RCC 7860 (cell line): ENCODE data around the gene STMND1.

Source experiments
- DNase-seq: peaks from one replicate; pipeline ENCODE4 v3.0.0-alpha.2; 2015; ENCODE audit warnings: low spot score
- FAIRE-seq: peaks from 2 replicates; lab custom pipeline; 2012; peaks lifted over from hg19 to GRCh38; lab: Jason Lieb, UNC

Gene STMND1

DNA sequence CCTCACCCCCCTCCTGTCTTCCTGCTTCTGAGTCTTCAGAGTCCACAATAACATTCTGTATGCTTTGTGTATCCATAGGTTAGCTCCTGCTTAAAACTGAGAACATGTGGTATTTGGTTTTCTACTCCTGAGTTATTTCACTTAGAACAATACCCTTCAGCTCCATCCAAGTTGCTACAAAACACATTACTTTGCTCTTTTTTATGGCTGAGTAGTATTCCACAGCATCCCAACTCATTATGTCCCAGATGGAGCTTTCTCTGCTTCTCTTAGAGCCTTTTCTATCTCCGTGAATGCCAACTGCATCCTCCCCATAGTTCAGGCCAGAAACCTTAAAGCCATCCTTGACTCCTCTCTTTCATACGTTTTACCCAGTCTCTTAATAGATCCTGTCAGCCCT, 55.8 kb downstream of the STMND1 start:
- FAIRE-seq (no peak), DNase-seq (no peak)

DNA sequence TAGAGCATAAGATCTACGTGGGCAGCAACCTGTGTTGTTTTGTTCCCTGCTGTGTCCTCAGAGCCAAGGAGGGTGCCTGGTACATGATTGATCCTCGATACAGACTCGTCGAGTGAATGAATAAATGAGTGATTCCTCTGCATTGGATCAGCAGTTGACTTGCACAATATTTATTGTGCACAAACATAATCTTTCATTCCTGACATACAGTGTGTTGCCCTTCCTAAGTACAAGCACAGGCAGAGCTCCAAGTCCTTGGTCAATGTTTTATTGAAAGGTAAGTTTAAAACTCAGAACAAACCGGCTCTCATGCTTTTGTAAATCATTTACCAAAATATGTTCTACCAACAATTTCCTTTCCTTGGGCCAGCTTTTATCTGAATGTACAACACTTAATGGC, 57.4 kb downstream of the STMND1 start:
- DNase-seq (no peak), FAIRE-seq (no peak)

DNA sequence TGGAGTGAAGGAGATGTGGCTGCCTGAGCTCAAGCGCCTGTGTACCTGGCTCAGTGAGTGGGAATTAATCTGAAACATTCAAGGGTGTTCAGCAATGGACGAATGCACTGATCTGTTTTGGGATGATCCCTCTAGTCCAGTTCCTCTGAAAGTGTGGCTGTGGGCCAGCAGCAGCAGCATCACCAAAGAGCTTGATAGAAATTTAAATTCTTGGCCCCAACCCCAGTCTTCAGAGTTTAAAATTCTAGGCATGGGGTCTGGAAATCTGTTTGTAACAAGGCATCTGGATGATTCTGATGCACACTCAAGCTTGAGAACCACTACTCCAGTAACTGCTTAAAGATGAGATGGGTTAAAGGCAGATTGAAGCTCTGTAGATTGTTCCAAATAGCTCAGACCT, 59.2 kb downstream of the STMND1 start:
- no peak for FAIRE-seq
- DNase-seq: no peak

DNA sequence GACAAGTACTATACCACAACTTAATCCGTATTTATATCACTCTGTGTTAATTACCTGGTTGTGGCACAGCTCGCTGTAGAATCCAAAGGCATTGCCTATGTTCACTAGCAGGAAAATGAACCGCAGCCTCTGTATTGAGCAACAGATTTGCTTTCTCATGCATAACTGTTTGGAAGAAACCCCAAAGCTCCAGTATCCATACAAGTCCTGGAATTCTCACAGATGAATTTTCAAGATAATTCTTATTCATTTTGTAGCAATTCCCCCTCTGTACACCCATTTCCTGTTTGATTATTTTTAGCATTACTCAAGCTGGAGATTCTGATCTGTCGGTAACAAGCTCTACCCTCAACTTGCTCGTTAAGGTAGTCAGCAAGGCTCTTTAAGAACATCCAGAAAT, 63.5 kb downstream of the STMND1 start:
- no peak for DNase-seq
- no peak for FAIRE-seq

DNA sequence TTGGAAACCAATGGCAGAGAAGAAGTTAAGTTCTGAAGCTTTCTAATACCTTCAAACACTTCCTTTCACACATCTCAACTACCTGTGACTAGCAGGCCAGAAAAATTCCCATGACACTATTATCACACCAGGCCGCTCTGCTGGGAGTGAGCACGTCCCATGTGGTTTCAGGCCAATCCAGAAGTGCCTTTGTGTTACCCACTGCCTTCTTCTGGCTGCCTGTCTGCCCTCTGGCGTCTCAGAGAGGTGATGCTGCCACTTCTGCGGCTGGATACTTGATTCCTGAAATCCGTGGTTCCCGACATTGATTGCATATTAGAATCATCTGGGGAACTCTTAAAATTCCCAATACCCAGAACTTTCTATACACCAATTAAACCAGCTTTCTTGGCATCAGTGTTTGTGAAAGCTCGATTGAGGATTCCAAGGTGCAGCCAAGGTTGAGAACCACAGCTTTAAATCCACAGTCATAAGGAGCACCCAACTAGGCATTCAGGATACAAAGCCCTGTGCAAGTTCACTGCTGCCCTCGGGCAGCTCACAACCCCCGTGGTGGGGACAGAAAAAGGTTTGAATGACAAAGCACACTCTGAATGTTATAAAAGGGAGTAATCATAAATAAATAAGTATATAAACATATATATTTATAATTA, 65.6 kb downstream of the STMND1 start:
- FAIRE-seq (no peak), DNase-seq (peak; percentile 15)

DNA sequence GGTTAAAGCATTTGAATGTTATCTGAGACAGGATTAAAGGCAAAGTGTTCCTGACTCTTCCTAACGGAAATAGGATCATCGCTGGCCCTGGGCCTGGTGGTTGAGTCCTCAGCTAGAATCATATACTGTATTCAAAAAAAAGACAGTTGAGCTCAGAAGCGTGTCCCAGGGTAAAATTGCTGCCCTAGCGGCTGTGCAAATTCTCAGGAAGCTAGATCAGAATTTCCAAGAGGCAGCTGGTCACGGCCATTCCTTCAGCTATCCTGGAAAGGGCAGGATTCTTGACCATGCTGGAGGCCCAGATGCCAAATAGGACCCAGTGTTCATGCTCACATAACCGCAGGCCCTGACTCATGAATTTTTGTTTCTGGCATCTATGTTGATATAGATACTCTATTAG, 67.4 kb downstream of the STMND1 start:
- FAIRE-seq (no peak), DNase-seq (no peak)

DNA sequence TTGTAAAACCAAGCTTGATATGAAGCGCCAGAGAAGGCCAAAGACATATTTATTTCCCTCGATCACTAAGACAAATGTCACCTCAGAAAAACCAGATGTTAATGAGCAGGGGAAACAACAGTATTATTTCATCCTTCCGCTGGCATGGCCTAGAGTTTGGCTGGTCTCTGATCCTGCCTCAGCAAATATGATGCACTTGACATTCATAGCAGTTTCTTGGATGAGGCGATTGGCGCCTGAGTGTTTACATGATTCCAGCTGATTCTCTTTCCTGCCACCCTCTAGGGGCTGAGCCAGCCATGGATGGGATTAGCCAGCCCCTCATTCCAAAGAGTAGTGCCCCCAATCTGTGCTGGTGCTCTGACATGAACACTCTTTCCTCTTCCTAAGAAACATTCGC, 67.9 kb downstream of the STMND1 start:
- FAIRE-seq: no peak

DNA sequence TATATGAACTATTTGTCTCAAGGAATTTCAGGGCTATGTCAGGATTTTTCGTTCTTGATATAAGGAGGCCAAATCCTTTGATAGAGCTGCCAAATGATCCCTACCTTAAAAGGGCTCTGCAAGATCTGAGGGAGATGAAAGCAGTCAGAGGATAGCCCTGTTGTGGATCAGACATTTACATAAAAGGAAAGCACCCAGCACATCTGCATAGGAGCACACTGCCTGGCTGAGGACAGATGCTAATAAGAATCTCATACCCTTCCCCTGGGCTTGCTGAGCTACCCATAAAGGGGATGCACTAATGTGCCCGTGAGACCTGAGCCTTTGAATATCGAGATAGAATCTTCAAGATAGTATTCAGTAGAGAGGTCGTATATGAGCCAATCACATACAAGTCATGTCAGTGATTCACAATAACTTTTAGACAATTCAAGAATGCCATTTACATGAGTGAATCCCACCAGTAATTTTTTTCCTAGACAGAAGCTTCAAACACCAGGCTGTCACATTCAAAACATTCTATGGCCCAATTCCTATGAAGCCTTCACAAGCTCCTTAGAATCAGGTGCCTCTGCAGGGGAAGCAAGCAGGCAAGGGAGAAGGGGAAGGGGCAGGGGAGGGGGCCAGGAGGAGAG, 71.1 kb downstream of the STMND1 start:
- FAIRE-seq (no peak), DNase-seq (no peak)

More for the DNA sequence above, 67.9 kb downstream of the STMND1 start:
- DNase-seq: no peak

DNA sequence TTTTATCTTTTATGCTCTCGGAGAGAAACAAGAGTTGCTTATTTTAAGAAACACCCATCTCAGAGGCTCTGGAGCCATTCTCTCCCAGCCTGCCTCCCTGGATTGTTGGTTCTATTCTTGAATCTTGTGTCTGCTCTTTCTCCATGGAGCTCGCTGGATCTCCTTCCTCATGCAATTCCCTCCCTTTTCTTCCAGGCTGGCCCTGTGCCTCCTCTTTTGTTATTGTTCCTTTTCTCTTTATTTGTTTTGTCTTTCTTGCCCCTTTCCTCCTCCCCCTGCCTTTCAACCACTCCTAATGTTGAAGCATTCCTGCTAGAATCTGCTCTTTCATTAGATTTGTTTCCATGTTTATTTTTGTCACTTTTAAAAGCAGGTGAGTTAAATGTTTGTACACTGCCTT, 76.5 kb downstream of the STMND1 start:
- FAIRE-seq: no peak

DNA sequence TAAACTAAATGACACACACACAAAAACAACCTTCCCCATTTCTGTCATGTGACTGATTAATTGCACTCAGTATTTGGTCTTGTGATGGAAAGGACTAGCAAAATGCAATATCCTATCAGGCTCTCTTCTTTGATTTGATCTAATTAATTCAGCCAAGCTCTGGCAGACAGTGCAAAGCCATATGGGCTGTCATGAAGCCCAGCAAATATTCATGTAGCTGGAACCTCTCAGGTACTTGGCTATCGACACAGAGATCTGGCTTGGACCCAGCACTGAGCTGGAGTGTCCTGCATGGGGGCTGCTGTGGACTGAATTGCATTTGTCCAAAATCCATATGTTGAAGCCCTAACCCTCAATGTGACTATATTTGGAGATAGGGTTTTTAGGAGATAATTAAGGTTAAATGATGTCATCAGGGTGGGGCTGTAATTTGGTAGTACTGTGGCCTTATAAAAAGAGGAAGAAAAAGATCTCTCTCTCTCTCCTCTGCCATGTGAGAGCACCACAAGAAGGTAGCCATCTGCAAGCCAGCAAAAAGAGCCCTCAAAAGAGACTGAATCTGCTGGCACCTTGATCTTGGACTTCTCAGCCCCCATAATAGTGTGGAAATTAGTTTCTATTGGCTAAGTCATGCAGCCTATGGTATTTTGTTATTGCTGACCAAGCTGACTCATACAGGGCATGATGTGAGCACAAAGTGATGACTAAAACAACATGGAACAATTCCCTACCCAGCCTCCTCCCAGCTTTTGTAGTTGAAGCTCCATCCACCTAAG, 77.1 kb downstream of the STMND1 start:
- FAIRE-seq (no peak), DNase-seq (no peak)

More for the DNA sequence above, 76.5 kb downstream of the STMND1 start:
- DNase-seq: no peak

DNA sequence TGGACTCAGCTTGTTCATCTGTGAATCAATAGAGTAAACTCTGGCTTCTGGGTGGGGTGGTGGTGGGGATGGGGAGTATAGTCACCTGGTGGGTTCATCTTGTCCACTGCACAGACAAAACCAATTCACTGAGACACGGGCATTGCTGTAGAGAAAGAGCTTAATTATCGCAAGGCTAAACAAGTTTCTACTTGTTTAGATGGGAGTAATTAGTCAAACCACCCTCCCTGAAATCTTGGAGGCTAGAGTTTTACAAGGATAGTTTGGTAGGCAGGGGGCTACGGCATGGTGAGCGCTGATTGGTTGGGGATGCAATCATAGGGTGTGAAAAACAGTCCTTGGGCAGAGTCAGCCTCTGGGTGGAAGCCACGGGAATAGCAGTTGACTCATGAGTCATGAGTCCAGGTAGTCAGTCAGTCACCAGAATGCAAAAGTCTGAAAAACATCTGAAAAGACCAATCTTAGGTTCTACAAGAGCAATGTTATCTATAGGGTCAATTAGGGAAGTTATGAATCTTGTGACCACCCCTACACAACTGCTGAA, 77.8 kb downstream of the STMND1 start:
- FAIRE-seq (no peak), DNase-seq (no peak)
